ENCODE results near the gene AOPEP.

DNA sequence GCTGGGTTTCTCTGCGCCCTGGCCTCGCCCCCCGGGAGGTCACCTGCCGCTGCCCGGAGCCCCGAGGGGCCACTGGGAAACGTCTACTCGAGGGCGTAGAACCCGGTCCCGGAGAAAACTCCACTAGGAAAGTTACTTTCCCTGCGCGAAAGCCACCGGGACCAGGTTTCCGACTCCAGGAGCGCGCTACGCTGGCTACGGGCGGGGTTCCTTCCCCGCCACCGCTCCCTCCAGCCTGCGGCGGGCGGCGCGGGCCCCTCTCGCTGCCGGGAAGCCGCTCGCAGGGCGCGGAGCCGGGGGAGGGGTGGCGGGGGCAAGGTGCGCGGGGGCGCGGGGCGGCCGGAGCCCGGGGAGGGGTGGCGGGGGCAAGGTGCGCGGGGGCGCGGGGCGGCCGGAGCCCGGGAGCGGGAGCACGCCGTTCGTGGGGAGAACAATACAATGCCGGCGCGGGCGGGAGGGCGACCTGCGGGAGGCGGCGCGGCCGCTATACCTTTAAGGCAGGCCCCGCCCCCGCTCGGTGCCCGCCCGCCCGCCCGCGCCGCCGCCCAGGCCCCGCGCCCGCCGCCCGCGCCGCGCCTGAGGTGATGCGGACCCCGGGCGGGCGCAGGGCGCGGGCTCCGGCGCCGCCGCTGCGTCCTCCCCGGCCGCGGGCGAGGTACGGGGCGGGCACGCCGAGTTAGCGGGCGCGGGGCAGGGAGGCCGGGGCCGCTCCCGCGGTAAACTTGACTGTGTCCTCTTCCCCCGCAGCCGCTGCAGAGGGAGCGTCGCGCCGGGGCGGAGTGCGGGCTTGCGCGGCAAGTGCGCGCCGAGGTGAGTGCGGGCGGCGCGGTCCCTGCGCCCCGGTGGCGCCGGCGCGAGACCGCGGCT lies 278.1 kb downstream of the AOPEP start:
- TF ChIP-seq, protein P1, sequence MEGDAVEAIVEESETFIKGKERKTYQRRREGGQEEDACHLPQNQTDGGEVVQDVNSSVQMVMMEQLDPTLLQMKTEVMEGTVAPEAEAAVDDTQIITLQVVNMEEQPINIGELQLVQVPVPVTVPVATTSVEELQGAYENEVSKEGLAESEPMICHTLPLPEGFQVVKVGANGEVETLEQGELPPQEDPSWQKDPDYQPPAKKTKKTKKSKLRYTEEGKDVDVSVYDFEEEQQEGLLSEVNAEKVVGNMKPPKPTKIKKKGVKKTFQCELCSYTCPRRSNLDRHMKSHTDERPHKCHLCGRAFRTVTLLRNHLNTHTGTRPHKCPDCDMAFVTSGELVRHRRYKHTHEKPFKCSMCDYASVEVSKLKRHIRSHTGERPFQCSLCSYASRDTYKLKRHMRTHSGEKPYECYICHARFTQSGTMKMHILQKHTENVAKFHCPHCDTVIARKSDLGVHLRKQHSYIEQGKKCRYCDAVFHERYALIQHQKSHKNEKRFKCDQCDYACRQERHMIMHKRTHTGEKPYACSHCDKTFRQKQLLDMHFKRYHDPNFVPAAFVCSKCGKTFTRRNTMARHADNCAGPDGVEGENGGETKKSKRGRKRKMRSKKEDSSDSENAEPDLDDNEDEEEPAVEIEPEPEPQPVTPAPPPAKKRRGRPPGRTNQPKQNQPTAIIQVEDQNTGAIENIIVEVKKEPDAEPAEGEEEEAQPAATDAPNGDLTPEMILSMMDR (IDR thresholded peaks at IDR 0.05) = no peak
- TF ChIP-seq POLR2AphosphoS5 (IDR thresholded peaks at IDR 0.05; ENCODE audit: low read depth, low read length) (no peak; the same call in 1 of the 2 replicates), SIN3A (IDR thresholded peaks at IDR 0.05; ENCODE audit: borderline replicate concordance, insufficient read depth, low read depth, low read length) (no peak), TCF7L2 (IDR thresholded peaks at IDR 0.05; ENCODE audit: low read depth, low read length) (no peak)
- TF ChIP-seq, protein P2, sequence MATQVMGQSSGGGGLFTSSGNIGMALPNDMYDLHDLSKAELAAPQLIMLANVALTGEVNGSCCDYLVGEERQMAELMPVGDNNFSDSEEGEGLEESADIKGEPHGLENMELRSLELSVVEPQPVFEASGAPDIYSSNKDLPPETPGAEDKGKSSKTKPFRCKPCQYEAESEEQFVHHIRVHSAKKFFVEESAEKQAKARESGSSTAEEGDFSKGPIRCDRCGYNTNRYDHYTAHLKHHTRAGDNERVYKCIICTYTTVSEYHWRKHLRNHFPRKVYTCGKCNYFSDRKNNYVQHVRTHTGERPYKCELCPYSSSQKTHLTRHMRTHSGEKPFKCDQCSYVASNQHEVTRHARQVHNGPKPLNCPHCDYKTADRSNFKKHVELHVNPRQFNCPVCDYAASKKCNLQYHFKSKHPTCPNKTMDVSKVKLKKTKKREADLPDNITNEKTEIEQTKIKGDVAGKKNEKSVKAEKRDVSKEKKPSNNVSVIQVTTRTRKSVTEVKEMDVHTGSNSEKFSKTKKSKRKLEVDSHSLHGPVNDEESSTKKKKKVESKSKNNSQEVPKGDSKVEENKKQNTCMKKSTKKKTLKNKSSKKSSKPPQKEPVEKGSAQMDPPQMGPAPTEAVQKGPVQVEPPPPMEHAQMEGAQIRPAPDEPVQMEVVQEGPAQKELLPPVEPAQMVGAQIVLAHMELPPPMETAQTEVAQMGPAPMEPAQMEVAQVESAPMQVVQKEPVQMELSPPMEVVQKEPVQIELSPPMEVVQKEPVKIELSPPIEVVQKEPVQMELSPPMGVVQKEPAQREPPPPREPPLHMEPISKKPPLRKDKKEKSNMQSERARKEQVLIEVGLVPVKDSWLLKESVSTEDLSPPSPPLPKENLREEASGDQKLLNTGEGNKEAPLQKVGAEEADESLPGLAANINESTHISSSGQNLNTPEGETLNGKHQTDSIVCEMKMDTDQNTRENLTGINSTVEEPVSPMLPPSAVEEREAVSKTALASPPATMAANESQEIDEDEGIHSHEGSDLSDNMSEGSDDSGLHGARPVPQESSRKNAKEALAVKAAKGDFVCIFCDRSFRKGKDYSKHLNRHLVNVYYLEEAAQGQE (IDR thresholded peaks at IDR 0.05; ENCODE audit: insufficient read depth in 1 of 2, low read depth in 2 of 2, low read length in 1 of 2) = no peak

All from Panc1 (cell line).